NCI-H2171 treated with DMSO at 0.1 percent for 48 hours (cell line): ENCODE results near the gene PACSIN2.
A peak's percentile ranks its signal among the peaks of the same experiment; 100 is the strongest.
"Not testable (repeated sequence)": the region's sequence is repeated elsewhere in the genome, so short reads cannot be mapped to it uniquely, and the experiment has no call there.

Source experiments
- DNase-seq: peaks from one replicate; lab custom pipeline; 2025; lab: John Stamatoyannopoulos, UW

Gene PACSIN2

GRCh38 chr22:43011079-43011478, 3.9 kb downstream of the PACSIN2 start:
- DNase-seq: no peak

- DNase-seq: no peak
These were observed 5.5 kb downstream of the PACSIN2 start for GRCh38 chr22:43009444-43009843.

DNA sequence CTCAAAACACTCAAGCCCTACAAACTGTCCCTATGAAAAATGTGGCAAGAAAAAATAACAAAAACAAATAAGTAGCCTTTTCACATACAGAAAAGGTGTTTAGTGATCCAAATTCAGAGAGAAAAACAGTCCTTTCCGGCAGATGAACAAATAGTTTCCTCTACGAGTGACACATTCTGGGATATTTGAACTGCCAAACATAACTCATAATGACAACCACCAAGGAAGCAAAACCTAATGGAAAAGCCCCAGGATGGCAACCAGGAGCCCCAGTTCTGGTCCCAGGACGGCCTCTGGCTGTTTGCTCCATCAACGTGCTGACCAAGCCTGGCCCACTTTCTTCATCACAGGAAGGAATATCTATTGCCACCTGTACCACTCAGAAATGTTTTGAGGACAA, 6.0 kb downstream of the PACSIN2 start:
- DNase-seq: no peak

GRCh38 chr22:43008509-43008908, 6.4 kb downstream of the PACSIN2 start:
- no peak for DNase-seq

- DNase-seq: peak; percentile 22
These were observed 7.3 kb downstream of the PACSIN2 start for GRCh38 chr22:43007519-43008102.

- DNase-seq: peak; percentile 26
These were observed 8.2 kb downstream of the PACSIN2 start for GRCh38 chr22:43006753-43007152.

DNA sequence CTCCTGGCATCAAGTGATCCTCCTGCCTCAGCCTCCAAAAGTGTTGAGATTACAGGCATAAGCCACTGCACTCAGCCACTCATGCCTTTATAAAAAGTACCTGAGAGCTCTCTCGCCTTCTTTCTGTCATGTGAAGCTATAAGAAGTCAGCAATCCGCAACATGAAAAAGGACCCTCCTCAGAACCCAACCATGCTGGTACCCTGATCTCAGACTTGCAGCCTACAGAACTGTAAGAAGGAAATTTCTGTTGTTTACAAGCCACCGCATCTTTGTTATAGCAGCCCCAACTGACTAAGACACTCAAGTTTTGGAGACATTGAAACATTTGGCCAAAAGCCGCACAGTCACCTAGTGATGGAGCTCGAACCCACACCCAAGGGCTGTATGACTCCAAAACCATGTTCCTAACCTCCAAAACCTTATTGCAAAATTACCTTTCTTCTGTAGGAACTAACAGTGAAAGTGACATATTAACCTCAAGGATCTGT, 8.9 kb downstream of the PACSIN2 start:
- DNase-seq: no peak

GRCh38 chr22:43005106-43005505, 9.8 kb downstream of the PACSIN2 start:
- DNase-seq: no peak

DNA sequence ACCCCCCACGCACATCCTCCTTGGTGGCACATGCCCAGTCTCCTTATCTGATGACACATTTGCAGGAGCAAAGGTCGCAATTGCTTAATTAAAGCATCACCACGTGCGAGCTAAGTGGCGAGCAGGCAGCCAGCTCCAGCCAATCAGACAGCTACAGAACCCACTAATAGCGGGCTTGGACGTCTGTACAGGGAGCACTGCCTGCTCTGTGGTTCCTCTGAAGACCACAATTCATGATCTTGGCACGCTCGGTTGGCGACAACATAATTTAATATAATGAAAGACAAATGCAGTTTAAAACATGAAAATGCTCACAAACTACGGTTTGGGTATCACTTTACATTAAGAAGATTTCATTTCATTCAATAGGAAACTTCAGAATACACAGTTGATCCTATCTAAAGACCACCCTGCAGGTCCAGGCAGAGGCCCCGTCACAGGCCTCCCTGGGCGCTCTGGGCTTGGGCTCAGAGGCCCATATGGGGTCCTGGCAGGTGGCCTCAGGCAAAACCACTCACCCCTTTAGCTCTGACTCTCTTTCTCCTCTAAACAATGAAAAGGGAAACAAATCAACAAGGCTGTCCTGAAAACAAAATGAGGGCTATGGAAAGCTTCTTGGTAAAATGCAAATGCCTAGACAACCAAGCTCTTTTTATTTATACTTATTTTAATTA, 10.4 kb downstream of the PACSIN2 start:
- peak; percentile 62 for DNase-seq

GRCh38 chr22:43002202-43002586, 12.8 kb downstream of the PACSIN2 start:
- no peak for DNase-seq

- DNase-seq: no peak
These were observed 13.4 kb downstream of the PACSIN2 start for GRCh38 chr22:43001271-43002201.

DNA sequence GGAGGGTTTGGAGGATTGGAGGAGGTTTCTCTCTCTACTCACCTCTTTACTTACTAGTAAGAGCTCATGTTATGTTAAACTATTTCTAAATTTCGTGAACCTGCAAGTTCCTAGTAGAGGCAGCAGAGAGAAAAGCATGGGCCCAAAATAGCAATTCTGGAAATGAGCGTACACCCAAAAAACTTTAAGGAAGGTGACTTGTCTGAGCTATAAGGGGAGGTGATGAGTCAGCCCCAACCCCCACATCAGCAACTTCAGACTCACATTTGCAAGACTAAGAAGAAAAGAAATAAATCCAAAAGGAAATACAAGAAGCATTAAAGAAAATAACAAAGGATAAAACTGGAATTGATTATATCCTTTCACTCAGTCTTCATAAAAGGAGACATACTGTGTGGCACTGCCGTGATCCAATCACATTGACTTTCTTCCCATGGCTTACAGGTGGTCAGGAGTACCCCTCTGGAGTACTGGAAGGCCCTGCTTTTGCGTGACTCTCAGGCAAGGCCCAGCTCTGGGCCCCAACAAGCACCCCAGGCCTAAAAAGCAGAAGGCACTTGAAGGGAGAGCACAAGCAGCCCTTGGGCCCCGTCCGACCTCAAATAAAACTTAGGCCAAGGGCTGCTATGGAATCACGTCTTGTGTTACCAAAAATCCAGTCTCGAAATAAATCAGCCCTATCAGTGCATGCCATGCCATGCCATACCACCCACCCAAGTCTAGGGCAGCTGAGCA, 14.3 kb downstream of the PACSIN2 start:
- no peak for DNase-seq

- no peak for DNase-seq
These were observed 17.3 kb downstream of the PACSIN2 start for GRCh38 chr22:42997582-42998090.

GRCh38 chr22:42996646-42997365, 18.1 kb downstream of the PACSIN2 start:
- no peak for DNase-seq

DNA sequence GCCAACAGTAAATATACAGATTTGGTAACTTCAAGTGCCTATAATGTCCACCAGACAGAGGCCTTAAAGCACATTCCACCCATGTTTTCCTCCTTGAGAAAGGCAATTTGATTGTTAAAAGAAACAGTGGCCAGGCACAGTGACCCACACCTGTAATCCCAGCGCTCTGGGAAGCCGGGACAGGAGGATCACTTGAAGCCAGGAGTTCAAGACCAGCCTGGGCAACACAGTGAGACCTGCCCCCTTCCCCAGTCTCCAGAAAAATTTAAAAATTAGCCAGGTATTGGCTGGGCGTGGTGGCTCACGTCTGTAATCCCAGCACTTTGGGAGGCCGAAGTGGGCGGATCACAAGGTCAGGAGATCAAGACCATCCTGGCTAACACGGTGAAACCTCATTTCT, 19.3 kb downstream of the PACSIN2 start:
- DNase-seq: not testable (repeated sequence)

GRCh38 chr22:42994917-42995562, 19.9 kb downstream of the PACSIN2 start:
- no peak for DNase-seq

- no peak for DNase-seq
These were observed 20.6 kb downstream of the PACSIN2 start for GRCh38 chr22:42994276-42994916.

DNA sequence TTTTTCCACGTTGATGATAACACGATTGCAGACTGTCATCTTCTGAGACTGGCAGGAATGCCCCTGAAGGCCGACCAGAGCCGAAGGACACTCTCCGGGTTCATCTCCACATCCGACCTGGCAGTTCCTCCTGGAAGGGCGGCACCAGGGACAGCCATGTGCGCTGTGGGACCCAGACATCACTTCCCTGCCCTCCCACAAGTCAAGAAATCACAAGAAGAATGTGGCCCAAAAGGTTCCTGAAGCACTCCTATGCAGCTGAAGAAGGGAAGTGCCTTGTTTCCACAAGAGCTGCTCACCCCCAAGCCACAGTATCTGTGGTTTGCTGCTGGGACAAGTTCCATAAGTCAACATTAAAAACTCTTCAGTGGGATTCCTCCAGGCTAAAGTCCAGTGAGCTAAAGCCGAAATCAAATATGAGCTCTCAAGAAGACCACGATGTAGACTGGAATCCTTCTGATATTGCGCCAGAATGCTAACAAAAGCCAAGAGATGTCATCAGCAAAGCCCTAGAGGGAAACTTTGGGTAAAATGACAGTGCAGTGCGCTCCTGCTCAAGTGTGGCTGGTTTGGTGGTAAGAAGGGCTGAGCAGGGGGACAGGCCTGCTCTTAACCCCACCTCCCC, 21.2 kb downstream of the PACSIN2 start:
- DNase-seq: no peak

GRCh38 chr22:42992886-42993479, 22.0 kb downstream of the PACSIN2 start:
- no peak for DNase-seq
